ENCODE data around the gene HOXA9. TPM values are rescaled to one million over a fixed set of nuclear protein-coding genes. Genes with fewer than 3 reads are reported as not detected.

Gene HOXA9
- total RNA-seq, 2 experiments from 2014 or later = 0.19 TPM; not detected in 1

DNA sequence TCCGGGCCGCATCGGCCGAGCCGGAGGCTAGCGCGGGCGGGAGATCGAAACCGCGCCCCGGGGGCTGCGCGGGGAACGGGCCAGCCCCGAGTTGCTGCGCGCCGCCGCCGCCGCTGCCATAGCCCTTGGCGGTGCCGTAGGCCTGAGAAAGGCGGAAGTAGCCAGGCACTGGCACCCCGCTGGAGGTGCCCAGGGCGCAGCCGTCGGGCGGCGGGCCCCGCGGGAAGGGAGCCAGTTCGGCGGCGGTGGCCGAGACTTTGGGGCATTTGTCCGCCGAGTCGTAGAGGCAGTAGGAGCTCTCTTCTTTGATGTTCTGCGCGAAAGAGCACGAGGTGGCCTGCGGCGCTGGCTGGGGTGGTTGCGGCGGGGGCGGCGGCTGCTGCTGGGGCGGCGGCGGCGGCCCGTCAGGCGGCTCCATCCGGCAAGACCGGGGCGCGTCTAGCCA is 8.2 kb upstream of the HOXA9 start:
- Mint-ChIP-seq H3K27ac (no peak overlapping the region), H3K9me3 (no peaks in the 10 kb centered on the region), H3K27me3 (peaks cover 71% of the 10 kb centered on the region), H3K4me1 (ENCODE audit: low read depth) (peaks cover 19% of the 10 kb centered on the region), H3K4me3 (no peak overlapping the region), H3K36me3 (peaks cover 3% of the 10 kb centered on the region)
- CTCF ChIA-PET = interaction anchor here (1.0 to 1.5 kb wide), 5 partner anchors 13 to 487 kb away, joined by 3 to 5 read pairs (median 4); partner anchors contain the start of gene HOXA7
- POLR2A ChIA-PET = no interaction called here
- peak; percentile 34 for DNase-seq
- intact Hi-C loops (cut with micrococcal nuclease) = loop anchor here (1.0 to 2.0 kb wide), 2 partner anchors 12 to 19 kb away; partner anchors contain the start of gene HOXA11

DNA sequence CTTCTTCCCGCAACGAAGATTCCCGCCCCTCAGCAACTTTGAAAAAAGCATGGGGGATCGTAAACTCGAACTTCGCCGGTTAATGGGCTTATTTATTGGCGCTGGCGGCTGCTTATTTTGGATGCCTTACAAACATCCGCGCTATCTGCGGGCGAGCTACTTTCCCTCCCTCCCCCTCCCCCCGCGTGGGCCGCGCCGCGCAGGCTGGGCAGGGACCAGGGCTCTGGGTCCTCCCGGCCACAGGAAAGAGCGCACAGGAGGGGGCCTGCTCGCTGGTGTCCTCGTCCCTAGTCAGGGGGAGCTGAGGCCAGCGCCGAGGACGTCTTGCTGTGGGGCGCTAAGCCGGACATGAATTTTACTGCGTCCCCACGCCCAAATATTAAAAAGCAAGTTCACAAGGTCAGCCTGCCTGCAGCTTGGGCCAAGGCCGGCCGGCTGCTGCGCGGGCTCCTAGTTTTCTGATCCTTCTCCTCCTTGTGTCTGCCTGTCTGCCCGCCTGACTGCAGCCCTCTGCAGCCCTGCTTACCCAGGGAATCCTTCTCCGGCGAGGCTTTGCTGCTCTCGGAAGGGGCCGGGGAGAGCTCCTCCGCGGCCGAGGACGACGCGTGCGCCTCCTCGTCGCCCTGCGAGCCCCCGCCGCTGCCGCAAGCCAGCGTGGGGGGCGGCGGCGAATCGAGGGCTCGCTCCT is 7.6 kb upstream of the HOXA9 start:
- ChIA-PET POLR2A (no interaction called here), CTCF (interaction anchor here (1.0 to 1.5 kb wide), 6 partner anchors 12 to 486 kb away, joined by 3 to 6 read pairs (median 4); partner anchors contain the start of gene HOXA7)
- peaks cover 72% of the 10 kb centered on the region for H3K27me3 Mint-ChIP-seq
- no peaks in the 10 kb centered on the region for H3K9me3 Mint-ChIP-seq
- intact Hi-C loops (cut with micrococcal nuclease) = loop anchor here (1.0 to 2.0 kb wide), 2 partner anchors 12 to 18 kb away; partner anchors contain the start of gene HOXA11
- H3K27ac Mint-ChIP-seq = no peak overlapping the region
- peaks cover 3% of the 10 kb centered on the region for H3K36me3 Mint-ChIP-seq
- H3K4me1 Mint-ChIP-seq (ENCODE audit: low read depth) = peaks cover 23% of the 10 kb centered on the region
- peak; percentile 23 for DNase-seq
- H3K4me3 Mint-ChIP-seq = no peak overlapping the region

DNA sequence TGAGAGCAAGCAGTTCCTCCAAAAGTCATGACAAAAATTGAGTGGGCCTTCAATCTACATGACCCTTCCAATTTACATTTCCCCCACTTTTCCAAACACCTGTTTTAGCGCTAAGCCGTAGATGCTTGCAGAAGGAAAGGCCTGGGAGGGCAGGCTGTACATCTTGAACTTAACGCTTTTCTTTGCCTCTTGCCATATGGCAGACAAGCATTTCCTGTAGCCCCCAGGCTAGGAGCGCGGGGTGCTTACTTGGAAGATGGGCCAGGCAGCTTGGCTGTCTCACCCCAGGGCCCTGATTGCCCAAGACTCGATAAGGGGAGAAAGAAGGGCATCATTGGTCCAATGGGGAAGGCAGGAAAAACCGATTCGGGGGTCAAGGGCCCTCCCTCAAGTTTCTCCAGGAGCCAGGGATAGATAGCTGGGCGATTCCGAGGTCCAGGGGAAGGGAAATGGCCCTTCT is 7.0 kb upstream of the HOXA9 start:
- POLR2A ChIA-PET = no interaction called here
- peak; percentile 9 for DNase-seq

DNA sequence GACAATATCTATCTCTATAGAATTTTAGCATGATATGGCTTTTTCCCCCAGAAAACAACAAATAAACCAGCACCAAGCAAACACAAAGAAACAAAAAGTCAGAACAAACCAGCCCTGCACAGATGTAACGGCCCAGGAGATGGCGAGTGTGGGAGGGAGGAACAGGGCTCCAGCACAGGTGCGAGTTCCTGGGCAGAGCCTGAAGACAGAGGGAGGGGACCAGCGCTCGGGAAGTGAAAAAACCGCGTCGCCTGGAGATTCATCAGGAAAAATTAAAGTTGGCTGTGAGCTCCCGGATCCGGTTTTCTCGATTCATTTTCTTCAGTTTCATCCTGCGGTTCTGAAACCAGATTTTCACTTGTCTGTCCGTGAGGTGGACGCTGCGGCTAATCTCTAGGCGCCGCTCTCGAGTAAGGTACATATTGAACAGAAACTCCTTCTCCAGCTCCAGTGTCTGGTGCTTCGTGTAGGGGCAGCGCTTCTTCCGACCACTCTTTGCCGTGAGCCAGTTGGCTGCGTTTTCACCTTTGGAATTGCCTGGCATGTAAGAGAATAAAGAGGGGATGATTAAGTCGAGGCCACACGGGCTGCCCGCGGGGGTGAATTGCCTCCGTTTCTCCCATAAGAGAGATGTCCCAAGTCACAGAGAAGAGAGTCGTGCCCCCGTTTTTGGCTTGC is 6.4 kb upstream of the HOXA9 start:
- CTCF ChIA-PET = interaction anchor here (1.0 kb wide), 1 partner anchor 15 kb away, joined by 3 read pairs; no protein-coding TSS in a partner anchor
- DNase-seq = peak; percentile 18
- H3K27me3 Mint-ChIP-seq = peaks cover 74% of the 10 kb centered on the region
- POLR2A ChIA-PET = no interaction called here
- peak overlapping the region; percentile 57 for H3K4me3 Mint-ChIP-seq
- intact Hi-C loops (cut with micrococcal nuclease) = loop anchor here (2.0 kb wide), 1 partner anchor 17 kb away; no protein-coding TSS in a partner anchor
- peak overlapping the region; percentile 33 for H3K27ac Mint-ChIP-seq
- peaks cover 28% of the 10 kb centered on the region for H3K4me1 Mint-ChIP-seq (ENCODE audit: low read depth)
- no peaks in the 10 kb centered on the region for H3K9me3 Mint-ChIP-seq
- H3K36me3 Mint-ChIP-seq = peaks cover 3% of the 10 kb centered on the region

More for the DNA sequence above, 7.0 kb upstream of the HOXA9 start:
- peaks cover 72% of the 10 kb centered on the region for H3K27me3 Mint-ChIP-seq
- CTCF ChIA-PET = interaction anchor here (1.0 to 1.5 kb wide), 6 partner anchors 11 to 485 kb away, joined by 3 to 6 read pairs (median 4); no protein-coding TSS in a partner anchor
- H3K4me1 Mint-ChIP-seq (ENCODE audit: low read depth) = peaks cover 26% of the 10 kb centered on the region
- H3K27ac Mint-ChIP-seq = no peak overlapping the region
- peaks cover 3% of the 10 kb centered on the region for H3K36me3 Mint-ChIP-seq
- H3K4me3 Mint-ChIP-seq = peak overlapping the region; percentile 57
- no peaks in the 10 kb centered on the region for H3K9me3 Mint-ChIP-seq
- intact Hi-C loops (cut with micrococcal nuclease) = loop anchor here (2.0 kb wide), 1 partner anchor 18 kb away; no protein-coding TSS in a partner anchor

DNA sequence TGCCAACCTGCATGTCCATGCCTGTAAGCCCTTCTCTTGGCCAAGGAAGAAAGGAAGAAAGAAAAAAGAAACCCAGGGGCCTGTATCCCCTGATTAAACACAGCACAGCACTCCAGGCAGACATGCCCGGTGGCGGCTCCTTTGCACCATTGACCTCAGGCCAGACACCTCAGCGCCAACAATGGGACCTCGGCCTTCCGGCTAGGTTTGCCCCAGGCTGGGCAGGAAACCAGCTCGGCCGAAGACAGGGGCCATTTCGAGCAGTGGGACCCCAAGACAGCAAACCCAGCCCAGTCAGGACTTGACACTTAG is 5.9 kb upstream of the HOXA9 start:
- H3K27me3 Mint-ChIP-seq = peaks cover 75% of the 10 kb centered on the region
- H3K36me3 Mint-ChIP-seq = peaks cover 3% of the 10 kb centered on the region
- DNase-seq = peak; percentile 8
- intact Hi-C loops (cut with micrococcal nuclease) = no loop called here
- CTCF ChIA-PET = interaction anchor here (1.0 to 1.8 kb wide), 3 partner anchors 8 to 15 kb away, joined by 3 to 7 read pairs (median 4); no protein-coding TSS in a partner anchor
- no peaks in the 10 kb centered on the region for H3K9me3 Mint-ChIP-seq
- no peak overlapping the region for H3K4me3 Mint-ChIP-seq
- no peak overlapping the region for H3K27ac Mint-ChIP-seq
- POLR2A ChIA-PET = no interaction called here
- peaks cover 32% of the 10 kb centered on the region for H3K4me1 Mint-ChIP-seq (ENCODE audit: low read depth)

DNA sequence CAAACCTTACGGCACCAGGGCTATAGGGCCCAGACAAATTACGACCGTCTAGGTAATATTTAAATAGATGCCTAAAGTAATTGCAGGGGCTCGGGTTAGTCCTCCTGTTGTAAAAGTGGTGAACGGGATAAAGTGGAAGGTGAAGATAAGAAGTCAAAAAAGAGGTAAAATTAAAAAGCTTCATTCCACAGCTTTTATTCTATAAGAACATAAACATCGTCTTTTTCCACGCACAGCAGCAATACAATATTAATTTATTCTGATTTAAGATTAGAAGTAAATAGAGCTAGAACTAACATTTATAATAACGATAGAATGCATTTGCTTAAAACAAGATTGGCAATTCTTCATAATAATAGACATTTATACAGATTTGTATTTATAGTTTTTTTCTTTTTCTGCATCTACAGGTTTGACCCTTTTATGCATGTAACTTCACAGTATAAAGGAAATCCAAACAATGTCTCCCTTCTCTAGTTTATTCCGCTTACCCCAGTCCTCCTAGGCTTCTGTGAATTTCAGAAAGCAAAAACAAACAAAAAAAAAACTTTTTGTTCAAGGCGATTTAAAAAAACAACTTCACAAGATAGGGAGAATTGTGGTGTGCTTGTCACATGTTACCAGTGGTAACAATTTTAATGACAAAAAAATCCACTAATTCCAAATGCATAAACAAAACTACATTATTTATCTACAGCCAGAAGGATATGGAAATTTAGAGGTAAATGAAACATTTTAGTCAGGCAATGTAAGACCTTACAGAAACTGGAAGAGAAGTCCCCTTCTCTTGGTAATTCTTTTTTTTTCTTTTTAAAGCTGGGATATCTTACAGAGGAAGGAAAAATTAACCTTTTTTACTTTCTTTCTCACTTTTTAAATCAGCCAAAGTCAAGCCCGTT is 5.3 kb upstream of the HOXA9 start:
- intact Hi-C loops (cut with micrococcal nuclease) = no loop called here
- H3K4me3 Mint-ChIP-seq = no peak overlapping the region
- POLR2A ChIA-PET = no interaction called here

DNA sequence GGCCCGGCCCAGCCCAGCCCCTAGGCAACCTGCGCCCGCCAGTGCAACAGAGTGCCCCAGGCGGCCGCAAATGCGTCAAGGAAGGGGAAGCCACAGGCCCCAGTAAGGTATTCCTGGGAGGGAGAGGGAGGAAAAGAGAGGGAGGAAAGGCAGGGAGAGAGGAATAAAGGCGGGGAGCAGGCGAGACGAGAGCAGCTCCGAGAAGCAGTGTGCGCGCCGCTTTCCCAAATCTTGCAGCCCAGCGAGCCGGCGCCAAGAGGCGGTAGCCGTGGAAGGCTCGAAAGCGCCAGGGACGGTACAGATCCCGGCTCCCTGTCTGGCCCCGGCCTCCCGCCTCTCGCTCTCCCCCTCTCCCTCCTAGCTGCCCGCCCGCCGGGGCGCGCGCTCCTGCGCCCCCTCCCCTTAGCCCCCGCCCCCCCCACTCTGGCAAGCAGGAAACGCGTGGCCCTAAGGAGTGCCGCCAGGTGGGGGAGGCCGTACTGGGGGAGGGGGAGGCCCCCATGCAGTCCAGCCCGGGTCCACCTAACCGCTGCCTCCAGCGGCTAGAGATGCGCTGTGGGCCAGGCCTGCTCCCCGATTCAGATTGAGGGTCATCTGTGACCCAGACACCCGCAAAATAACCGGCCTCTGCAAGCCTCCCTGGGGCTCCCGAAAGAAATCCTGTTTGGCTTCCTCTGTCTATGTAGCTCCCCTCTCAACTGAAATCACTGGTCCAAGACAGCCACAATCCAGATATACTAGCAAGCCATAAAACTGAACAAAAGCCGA is 4.5 kb upstream of the HOXA9 start:
- POLR2A ChIA-PET = no interaction called here
- no peaks in the 10 kb centered on the region for H3K9me3 Mint-ChIP-seq
- no peak for DNase-seq
- CTCF ChIA-PET = interaction anchor here (1.2 to 1.8 kb wide), 5 partner anchors 9 to 26 kb away, joined by 3 to 7 read pairs (median 5); no protein-coding TSS in a partner anchor
- intact Hi-C loops (cut with micrococcal nuclease) = loop anchor here (5.0 kb wide), 1 partner anchor 72 kb away; the partner anchor contains the start of gene EVX1
- H3K4me1 Mint-ChIP-seq (ENCODE audit: low read depth) = peaks cover 36% of the 10 kb centered on the region
- peaks cover 3% of the 10 kb centered on the region for H3K36me3 Mint-ChIP-seq
- peaks cover 67% of the 10 kb centered on the region for H3K27me3 Mint-ChIP-seq
- H3K27ac Mint-ChIP-seq = no peak overlapping the region
- H3K4me3 Mint-ChIP-seq = no peak overlapping the region

More for the DNA sequence above, 5.3 kb upstream of the HOXA9 start:
- Mint-ChIP-seq H3K27me3 (peaks cover 72% of the 10 kb centered on the region), H3K4me1 (ENCODE audit: low read depth) (peaks cover 35% of the 10 kb centered on the region), H3K9me3 (no peaks in the 10 kb centered on the region), H3K36me3 (peaks cover 3% of the 10 kb centered on the region), H3K27ac (no peak overlapping the region)
- CTCF ChIA-PET = interaction anchor here (1.2 to 1.8 kb wide), 4 partner anchors 9 to 20 kb away, joined by 4 to 7 read pairs (median 6); no protein-coding TSS in a partner anchor
- no peak for DNase-seq

DNA sequence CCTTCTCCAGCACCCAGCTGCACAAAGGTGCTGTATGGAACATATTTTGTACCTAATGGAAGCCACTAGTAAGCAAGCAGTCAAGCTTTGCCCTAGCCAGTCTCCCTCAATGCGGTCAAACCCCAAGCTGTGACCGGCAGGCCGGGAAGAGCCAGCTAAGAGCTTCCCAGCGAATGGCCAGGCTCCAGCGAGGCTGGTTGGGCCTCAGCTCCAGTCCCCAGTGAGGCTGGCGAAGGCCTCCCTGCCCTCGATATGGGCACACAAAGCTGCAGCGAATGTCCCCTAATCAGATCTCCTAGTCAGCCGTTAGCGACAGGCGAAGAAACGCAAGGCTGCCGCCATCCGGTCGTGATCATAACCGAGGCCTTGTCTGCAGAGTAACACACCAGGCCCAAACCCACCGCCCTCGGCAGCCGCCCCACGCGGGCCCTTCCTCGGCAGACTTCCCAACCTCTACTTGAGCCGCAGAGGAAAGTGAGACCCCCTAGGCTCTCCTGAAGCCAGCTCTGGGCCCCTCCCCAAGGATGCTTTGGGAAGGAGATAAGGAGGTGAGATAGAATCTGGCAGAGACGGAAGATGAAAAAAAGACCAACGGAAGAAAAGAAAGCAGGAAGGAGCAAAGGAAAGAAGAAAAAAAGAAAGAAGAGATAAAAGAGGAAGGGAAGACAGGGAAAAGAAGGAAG is 3.1 kb upstream of the HOXA9 start:
- POLR2A ChIA-PET = no interaction called here
- CTCF ChIA-PET = interaction anchor here (0.5 to 1.7 kb wide), 7 partner anchors 9 to 1276 kb away, joined by 3 to 10 read pairs (median 3); no protein-coding TSS in a partner anchor
- Mint-ChIP-seq H3K27ac (peak overlapping the region; percentile 51), H3K9me3 (no peaks in the 10 kb centered on the region), H3K4me1 (ENCODE audit: low read depth) (peaks cover 34% of the 10 kb centered on the region), H3K27me3 (peaks cover 75% of the 10 kb centered on the region), H3K4me3 (peak overlapping the region; percentile 20), H3K36me3 (peaks cover 3% of the 10 kb centered on the region)
- DNase-seq = no peak
- intact Hi-C loops (cut with micrococcal nuclease) = loop anchor here (5.0 kb wide), 1 partner anchor 74 kb away; the partner anchor contains the start of gene EVX1

DNA sequence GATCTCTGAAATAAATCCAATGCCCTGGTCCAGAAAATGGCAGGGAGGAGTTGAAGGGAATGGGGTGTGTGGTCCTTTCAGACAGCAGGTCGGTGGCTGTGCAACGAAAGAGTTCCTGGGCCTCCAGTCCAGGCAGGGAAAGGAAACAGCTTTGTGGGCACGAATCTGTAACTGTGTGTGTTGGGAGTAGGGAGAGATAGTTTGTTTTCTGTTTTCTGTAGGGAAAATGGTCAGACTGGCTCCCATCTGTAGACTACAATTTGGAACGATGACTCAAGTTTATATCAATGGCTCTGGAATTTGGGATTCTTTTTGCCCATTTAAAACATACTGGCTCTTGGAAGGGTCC is 2.6 kb upstream of the HOXA9 start:
- H3K36me3 Mint-ChIP-seq = peaks cover 3% of the 10 kb centered on the region
- intact Hi-C loops (cut with micrococcal nuclease) = loop anchor here (2.0 to 5.0 kb wide), 2 partner anchors 31 to 74 kb away; partner anchors contain the start of gene EVX1
- H3K27ac Mint-ChIP-seq = no peak overlapping the region
- H3K27me3 Mint-ChIP-seq = peaks cover 78% of the 10 kb centered on the region
- no peak for DNase-seq
- ChIA-PET CTCF (interaction anchor here (0.9 to 1.7 kb wide), 5 partner anchors 8 to 1275 kb away, joined by 3 to 10 read pairs (median 3); no protein-coding TSS in a partner anchor), POLR2A (no interaction called here)
- H3K4me1 Mint-ChIP-seq (ENCODE audit: low read depth) = peaks cover 34% of the 10 kb centered on the region
- H3K4me3 Mint-ChIP-seq = no peak overlapping the region
- no peaks in the 10 kb centered on the region for H3K9me3 Mint-ChIP-seq
